Natural killer cell treated with Interleukin-12 subunit alpha and Interleukin-12 subunit beta and Interleukin-15 and Interleukin-18, amount 100 ng/mL, for 72 hours (primary cell): ENCODE data around the gene TNFRSF9. TPM values are rescaled to one million over a fixed set of nuclear protein-coding genes. Genes with fewer than 3 reads are reported as not detected.
A peak's percentile ranks its signal among the peaks of the same experiment; 100 is the strongest.

ENCODE experiments used
- ATAC-seq, 2 donors: fragments of 150-1000 bp; cut with Tn5 transposase in 1 of 2; sonication (Bioruptor Pico), chemical (Tn5 transposase) in 1 of 2; 2 replicates each; pipeline ENCODE4 v1.10.0; 2021
- DNase-seq: peaks from one replicate; pipeline ENCODE4 v3.0.0; 2022; ENCODE audit warnings: low spot score
- H3K27ac Mint-ChIP-seq, 2 donors: 1 replicate in 1 of 2; 2 replicates in 1 of 2; pipeline ENCODE4 v1.8.0; 2022; ENCODE audit warnings: mixed read lengths in 2 of 2, mild to moderate bottlenecking in 1 of 2, moderate library complexity in 1 of 2
- H3K27me3 Mint-ChIP-seq, 2 donors: 1 replicate in 1 of 2; 2 replicates in 1 of 2; pipeline ENCODE4 v1.8.0; 2022; ENCODE audit warnings: mixed read lengths in 2 of 2
- H3K36me3 Mint-ChIP-seq: one replicate; pipeline ENCODE4 v1.8.0; 2022; ENCODE audit warnings: mixed read lengths
- H3K4me1 Mint-ChIP-seq, 2 donors: 1 replicate in 1 of 2; 2 replicates in 1 of 2; pipeline ENCODE4 v1.8.0; 2022; ENCODE audit warnings: low read depth in 2 of 2, mixed read lengths in 2 of 2, mild to moderate bottlenecking in 1 of 2
- H3K4me3 Mint-ChIP-seq: one replicate; pipeline ENCODE4 v1.8.0; 2022; ENCODE audit warnings: mixed read lengths
- H3K9me3 Mint-ChIP-seq: 2 replicates; pipeline ENCODE4 v1.8.0; 2022; ENCODE audit warnings: mixed read lengths
- total RNA-seq, 2 donors: library from RNA; stranded (reverse); gene quantifications; one replicate each; pipeline ENCODE4 v1.2.3, GENCODE V29; 2022

TNFRSF9 gene
- 100 to 1,000 TPM; 126 to 462 TPM for total RNA-seq

DNA sequence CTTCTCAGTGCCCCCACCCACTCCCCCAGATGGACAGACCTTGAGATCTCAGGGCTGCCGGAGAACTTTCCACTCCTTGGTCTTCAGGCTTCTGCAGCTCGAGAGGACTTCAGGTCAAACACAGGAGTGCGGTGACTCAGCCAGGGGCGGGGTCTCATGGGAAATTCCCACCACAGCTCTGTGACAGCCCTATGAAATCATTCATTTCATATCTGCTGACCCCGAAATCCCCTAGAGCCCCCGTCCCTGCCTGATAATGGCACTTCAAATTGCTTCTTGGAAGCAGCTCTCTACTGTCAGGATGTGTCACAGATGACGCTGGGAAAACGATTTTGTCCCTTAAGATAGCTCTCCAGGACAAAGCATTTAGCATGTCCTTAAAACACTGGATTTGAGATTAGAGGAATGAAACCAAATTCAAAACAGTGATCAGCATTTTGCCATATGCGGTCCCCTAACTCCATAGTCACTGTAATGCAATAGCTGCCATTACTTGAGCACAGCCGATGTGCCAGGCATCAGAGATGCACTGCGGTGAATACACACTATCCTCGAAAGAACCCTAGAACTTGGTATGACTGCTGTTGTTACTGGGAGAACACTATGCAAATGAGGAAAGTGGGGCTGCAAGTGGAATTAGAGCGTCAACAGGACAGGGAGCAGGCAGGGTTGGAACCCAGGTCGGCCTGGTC, at the start of gene TNFRSF9:
Gene TNFRSF9, minus strand, starts transcription at position 95 of the 692 bp plus-strand sequence. CDS start 845 bp downstream, outside the sequence.
- H3K9me3 Mint-ChIP-seq, result no peaks in the 10 kb centered on the region
- H3K36me3 Mint-ChIP-seq, result peaks cover 20% of the 10 kb centered on the region
- DNase-seq, result peak; percentile 92
- peak within 1 kb of the TSS; percentile 89 for H3K4me3 Mint-ChIP-seq
- peak; percentile 91 to 93 for ATAC-seq
- H3K4me1 Mint-ChIP-seq, result peaks cover 62 to 63% of the 10 kb centered on the region in 2 donors
- H3K27ac Mint-ChIP-seq, result peak within 1 kb of the TSS; percentile 99
- no peaks in the 10 kb centered on the region for H3K27me3 Mint-ChIP-seq

DNA sequence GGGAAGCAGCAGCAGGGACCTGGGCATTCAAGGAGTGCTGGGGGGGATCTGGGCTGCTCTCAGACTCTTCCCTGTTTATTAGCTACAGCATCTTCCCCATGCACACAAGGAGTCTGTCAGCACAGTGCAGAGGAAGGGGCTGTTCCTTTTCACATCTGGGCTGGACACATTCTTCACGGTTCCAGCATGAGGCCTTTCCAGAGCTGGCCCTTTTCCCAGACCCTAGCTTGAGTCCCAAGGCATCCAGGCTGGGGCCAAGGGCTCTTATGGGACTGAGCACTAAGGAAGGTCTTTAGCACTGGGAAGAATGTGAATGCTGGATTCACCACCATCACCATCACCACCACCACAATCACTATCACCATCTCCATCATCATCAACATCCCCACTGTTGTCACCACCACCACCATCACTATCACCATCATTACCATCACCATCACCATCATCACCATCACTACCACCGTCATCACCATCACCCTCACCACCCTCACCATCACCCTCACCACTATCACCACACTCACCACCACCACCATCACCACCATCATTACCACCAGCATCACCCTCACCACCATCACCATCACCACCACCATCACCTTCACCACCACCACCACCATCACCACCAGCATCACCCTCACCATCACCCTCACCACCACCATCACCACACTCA, 49.3 kb upstream of the TNFRSF9 start:
- Mint-ChIP-seq H3K4me1 (peaks cover 24 to 31% of the 10 kb centered on the region in 2 donors), H3K36me3 (peaks cover 28% of the 10 kb centered on the region), H3K27ac (peak overlapping the region in 1 of 2 donors; percentile 65), H3K4me3 (peak overlapping the region; percentile 7), H3K27me3 (no peaks in the 10 kb centered on the region), H3K9me3 (peaks cover 6% of the 10 kb centered on the region)
- no peak for DNase-seq
- no peak for ATAC-seq

- H3K9me3 Mint-ChIP-seq, result peaks cover 6% of the 10 kb centered on the region
- peaks cover 27% of the 10 kb centered on the region for H3K36me3 Mint-ChIP-seq
- H3K4me1 Mint-ChIP-seq, result peaks cover 19% of the 10 kb centered on the region in 2 donors
- no peak overlapping the region for H3K27ac Mint-ChIP-seq
- DNase-seq, result no peak
- H3K4me3 Mint-ChIP-seq, result no peak overlapping the region
- ATAC-seq, result no peak
- no peaks in the 10 kb centered on the region for H3K27me3 Mint-ChIP-seq
Measured at GRCh38 chr1:7988576-7988975, 47.9 kb upstream of the TNFRSF9 start.

GRCh38 chr1:7987528-7987927, 46.9 kb upstream of the TNFRSF9 start:
- Mint-ChIP-seq H3K36me3 (peaks cover 28% of the 10 kb centered on the region), H3K27ac (no peak overlapping the region), H3K9me3 (peaks cover 6% of the 10 kb centered on the region), H3K4me3 (no peak overlapping the region), H3K27me3 (no peaks in the 10 kb centered on the region), H3K4me1 (peaks cover 17 to 21% of the 10 kb centered on the region in 2 donors)
- DNase-seq (no peak), ATAC-seq (no peak)

DNA sequence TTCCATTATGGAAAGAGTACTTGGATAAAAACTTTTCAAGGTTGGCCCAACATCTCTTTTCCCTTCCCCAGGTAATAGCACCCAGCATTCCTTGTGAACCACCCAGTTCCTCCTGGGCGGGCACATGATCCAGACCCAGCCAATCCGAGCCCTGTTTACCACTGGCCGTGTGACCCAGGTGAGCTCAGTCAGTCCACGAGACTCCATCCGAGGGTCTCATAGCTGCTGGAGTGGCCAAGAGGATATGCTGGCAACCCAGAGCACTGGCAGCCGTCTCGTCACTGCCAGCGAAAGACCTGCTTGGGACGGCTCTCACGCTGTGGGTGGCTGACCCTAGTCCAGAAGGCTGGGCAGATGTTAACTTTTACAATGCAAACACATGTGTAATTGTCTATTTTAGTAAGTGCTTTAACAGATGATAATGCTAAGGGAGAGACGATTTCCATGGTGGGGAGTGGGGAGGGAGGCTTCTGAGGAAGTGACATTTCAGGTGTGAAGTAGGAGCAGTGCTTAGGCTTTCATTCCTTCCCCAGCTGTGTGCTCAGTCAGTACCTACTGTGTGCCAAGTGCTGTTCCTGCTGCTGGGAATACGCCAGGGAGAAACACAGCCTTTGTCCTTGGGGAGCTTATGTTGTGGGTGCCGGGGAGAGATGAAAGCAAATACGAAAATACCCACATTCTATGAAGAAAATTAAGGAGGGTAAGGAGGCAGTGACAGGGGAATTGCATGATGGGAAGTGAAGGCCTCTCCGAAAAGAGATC, 45.4 kb upstream of the TNFRSF9 start:
- H3K27ac Mint-ChIP-seq, result peak overlapping the region; percentile 10 to 22
- H3K36me3 Mint-ChIP-seq, result peaks cover 32% of the 10 kb centered on the region
- H3K9me3 Mint-ChIP-seq, result peaks cover 6% of the 10 kb centered on the region
- H3K4me1 Mint-ChIP-seq, result peaks cover 22 to 26% of the 10 kb centered on the region in 2 donors
- H3K4me3 Mint-ChIP-seq, result no peak overlapping the region
- ATAC-seq, result no peak
- no peaks in the 10 kb centered on the region for H3K27me3 Mint-ChIP-seq
- no peak for DNase-seq

DNA sequence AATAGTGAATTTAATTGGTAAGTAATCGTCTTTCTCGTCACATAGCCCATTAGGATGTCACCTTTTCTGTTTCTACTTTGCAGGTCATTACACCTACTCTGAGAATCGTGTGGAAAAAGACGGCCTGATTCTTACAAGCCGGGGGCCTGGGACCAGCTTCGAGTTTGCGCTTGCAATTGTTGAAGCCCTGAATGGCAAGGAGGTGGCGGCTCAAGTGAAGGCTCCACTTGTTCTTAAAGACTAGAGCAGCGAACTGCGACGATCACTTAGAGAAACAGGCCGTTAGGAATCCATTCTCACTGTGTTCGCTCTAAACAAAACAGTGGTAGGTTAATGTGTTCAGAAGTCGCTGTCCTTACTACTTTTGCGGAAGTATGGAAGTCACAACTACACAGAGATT, 44.2 kb upstream of the TNFRSF9 start:
- peaks cover 12 to 20% of the 10 kb centered on the region in 2 donors for H3K4me1 Mint-ChIP-seq
- H3K27me3 Mint-ChIP-seq, result no peaks in the 10 kb centered on the region
- no peak overlapping the region for H3K27ac Mint-ChIP-seq
- H3K9me3 Mint-ChIP-seq, result peaks cover under 1% of the 10 kb centered on the region
- no peak overlapping the region for H3K4me3 Mint-ChIP-seq
- ATAC-seq (no peak), DNase-seq (no peak)
- H3K36me3 Mint-ChIP-seq, result peaks cover 21% of the 10 kb centered on the region

DNA sequence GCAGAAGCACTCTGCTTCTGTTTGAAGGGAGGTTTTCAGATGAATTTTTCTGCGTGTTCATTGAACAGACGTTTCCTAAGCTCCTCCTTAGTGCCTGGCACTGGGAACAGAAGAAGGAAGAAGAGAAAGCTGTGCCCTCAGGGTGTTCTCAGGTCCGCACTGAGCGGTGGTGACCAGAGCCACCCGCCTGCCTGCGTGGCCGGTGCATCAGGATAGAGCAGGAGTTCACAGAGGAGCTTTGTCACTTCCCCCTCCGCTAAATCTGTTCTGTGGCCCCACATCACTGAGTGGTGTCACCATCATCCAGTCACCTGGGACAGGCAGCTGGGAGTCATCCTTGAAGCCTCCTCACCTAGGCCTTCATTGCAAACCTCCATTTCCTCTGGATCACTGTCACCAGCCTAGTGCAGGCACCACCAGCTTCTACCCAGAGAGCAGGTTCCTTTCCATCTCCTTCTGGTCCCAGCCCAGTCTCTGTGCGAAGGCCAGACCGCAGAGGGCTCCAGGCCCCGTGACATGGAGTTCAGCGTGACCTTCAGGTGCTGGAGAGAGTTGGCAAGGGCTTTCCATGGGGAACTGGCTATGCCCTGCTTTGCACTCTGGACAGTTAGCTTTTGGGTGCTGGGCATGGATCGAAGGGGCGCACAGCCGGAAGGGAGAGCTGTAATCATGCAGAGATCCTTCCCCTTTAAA, 42.6 kb upstream of the TNFRSF9 start:
- DNase-seq (no peak), ATAC-seq (no peak)
- no peaks in the 10 kb centered on the region for H3K27me3 Mint-ChIP-seq
- peaks cover 27% of the 10 kb centered on the region for H3K36me3 Mint-ChIP-seq
- no peaks in the 10 kb centered on the region for H3K9me3 Mint-ChIP-seq
- peaks cover 11 to 20% of the 10 kb centered on the region in 2 donors for H3K4me1 Mint-ChIP-seq
- H3K4me3 Mint-ChIP-seq, result no peak overlapping the region
- H3K27ac Mint-ChIP-seq, result peak overlapping the region in 1 of 2 donors; percentile 76

- Mint-ChIP-seq H3K27me3 (no peaks in the 10 kb centered on the region), H3K36me3 (peaks cover 26% of the 10 kb centered on the region)
Measured at GRCh38 chr1:7980984-7981383, 40.3 kb upstream of the TNFRSF9 start.

GRCh38 chr1:7975212-7975865, 34.7 kb upstream of the TNFRSF9 start:
- Mint-ChIP-seq H3K27me3 (no peaks in the 10 kb centered on the region), H3K4me3 (no peak overlapping the region), H3K36me3 (peaks cover 32% of the 10 kb centered on the region), H3K27ac (peak overlapping the region; percentile 50 to 71), H3K4me1 (peaks cover 0 to 13% of the 10 kb centered on the region in 2 donors), H3K9me3 (no peaks in the 10 kb centered on the region)
- ATAC-seq, result peak in 1 of 2 donors; percentile 71
- no peak for DNase-seq

More at GRCh38 chr1:7980984-7981383, 40.3 kb upstream of the TNFRSF9 start:
- DNase-seq, result no peak
- Mint-ChIP-seq H3K4me1 (peaks cover 6 to 14% of the 10 kb centered on the region in 2 donors), H3K4me3 (no peak overlapping the region), H3K27ac (peak overlapping the region in 1 of 2 donors; percentile 54), H3K9me3 (no peaks in the 10 kb centered on the region)
- ATAC-seq, result no peak

DNA sequence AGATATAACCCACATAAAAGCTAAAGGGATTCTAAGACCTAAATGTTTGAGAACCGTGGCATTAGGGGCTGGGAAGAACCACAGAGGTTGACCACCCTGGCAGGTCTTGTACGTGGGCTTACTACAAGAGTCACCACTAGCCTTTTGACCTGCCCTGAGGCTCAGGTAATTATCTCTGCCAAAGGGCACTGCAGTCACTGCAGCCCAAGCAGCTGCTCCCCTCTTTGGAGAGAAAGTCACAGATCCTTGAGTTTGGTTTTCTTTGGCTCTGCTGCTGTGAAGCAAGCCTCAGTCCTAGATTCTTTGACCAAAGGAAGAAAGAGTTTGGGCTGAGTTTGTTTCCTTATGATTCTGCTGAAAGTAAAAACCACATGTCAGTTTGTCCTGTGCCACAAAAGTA, 32.4 kb upstream of the TNFRSF9 start:
- Mint-ChIP-seq H3K4me1 (peaks cover 6 to 9% of the 10 kb centered on the region in 2 donors), H3K4me3 (no peak overlapping the region), H3K36me3 (peaks cover 35% of the 10 kb centered on the region), H3K27me3 (no peaks in the 10 kb centered on the region), H3K9me3 (no peaks in the 10 kb centered on the region), H3K27ac (no peak overlapping the region)
- ATAC-seq, result no peak
- DNase-seq, result no peak

DNA sequence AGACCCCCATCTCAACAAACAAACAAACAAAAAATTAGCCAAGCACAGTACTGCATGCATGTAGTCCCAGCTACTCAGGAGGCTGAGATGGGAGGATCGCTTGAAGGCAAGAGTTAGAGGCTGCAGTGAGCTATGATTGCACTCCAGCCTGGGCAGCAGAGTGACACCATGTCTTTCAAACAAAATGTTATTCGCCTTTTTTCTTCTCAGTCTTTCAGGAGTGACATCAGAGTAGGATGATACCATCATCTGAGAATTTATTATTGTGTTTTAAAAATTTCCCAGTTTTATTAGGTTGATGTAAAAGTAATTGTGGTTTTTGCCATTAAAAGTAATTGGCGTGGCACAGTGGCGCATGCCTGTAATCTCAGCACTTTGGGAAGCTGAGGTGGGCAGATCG, 31.6 kb upstream of the TNFRSF9 start:
- H3K9me3 Mint-ChIP-seq, result no peaks in the 10 kb centered on the region
- ATAC-seq (no peak), DNase-seq (no peak)
- peaks cover 33% of the 10 kb centered on the region for H3K36me3 Mint-ChIP-seq
- H3K27ac Mint-ChIP-seq, result peak overlapping the region in 1 of 2 donors; percentile 79
- H3K4me1 Mint-ChIP-seq, result peaks cover 8 to 9% of the 10 kb centered on the region in 2 donors
- H3K27me3 Mint-ChIP-seq, result no peaks in the 10 kb centered on the region
- no peak overlapping the region for H3K4me3 Mint-ChIP-seq

DNA sequence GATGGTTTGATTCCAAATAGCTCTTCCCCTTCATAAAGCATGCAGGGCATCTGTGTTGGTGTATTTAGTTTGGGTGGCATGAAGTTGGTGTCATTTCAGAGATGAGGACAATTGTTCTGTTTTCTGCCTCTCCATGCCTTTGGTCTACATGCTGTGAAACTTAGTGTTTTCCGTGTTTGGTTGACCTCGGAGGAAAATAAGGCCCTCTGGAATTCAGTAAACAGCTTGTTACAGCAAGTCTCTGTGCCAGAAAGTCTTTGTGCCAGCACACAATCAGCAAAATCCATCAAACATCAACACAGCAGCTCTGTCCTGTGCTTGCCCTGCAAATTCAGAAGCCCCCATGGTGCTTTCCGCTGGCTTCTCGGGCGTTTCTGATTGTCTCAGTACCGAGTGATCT, 30.4 kb upstream of the TNFRSF9 start:
- peak overlapping the region in 1 of 2 donors; percentile 59 for H3K27ac Mint-ChIP-seq
- H3K9me3 Mint-ChIP-seq, result no peaks in the 10 kb centered on the region
- peaks cover 16 to 17% of the 10 kb centered on the region in 2 donors for H3K4me1 Mint-ChIP-seq
- H3K36me3 Mint-ChIP-seq, result peaks cover 37% of the 10 kb centered on the region
- H3K4me3 Mint-ChIP-seq, result no peak overlapping the region
- no peaks in the 10 kb centered on the region for H3K27me3 Mint-ChIP-seq
- ATAC-seq, result no peak
- no peak for DNase-seq

DNA sequence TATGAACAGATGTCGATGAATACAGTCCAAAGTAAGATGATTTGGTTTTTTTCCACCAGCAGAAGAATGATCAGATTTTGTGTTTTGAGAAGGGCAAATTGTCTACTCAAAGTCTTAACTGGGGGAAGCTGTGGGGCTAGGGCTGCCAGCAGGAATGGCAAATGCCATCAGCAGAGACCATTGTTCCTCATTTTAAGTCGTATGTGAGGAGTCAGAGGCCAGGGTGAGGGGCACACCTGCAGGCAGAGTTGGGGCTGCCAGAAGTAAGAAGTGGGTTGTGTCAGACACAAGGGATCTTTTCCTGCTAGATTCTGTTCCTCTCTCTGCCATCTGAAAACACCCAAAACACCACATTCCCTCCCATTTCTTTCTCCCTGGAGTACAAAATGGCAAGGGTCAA, 29.6 kb upstream of the TNFRSF9 start:
- Mint-ChIP-seq H3K9me3 (no peaks in the 10 kb centered on the region), H3K27me3 (no peaks in the 10 kb centered on the region), H3K36me3 (peaks cover 39% of the 10 kb centered on the region), H3K27ac (peak overlapping the region in 1 of 2 donors; percentile 79), H3K4me3 (no peak overlapping the region), H3K4me1 (peaks cover 16 to 18% of the 10 kb centered on the region in 2 donors)
- DNase-seq, result no peak
- no peak for ATAC-seq
